AG09319 (cell line): ENCODE measurements around the gene TNP2.

Experiments
- DNase-seq: peaks from one replicate; pipeline ENCODE4 v3.0.0-alpha.2; 2010; ENCODE audit warnings: low read depth; ENCODE audit errors: extremely low read depth
- TF ChIP-seq, protein P1 (sequence below): IDR thresholded peaks from 2 replicates; pipeline ENCODE4 v1.5.1; 2011; ENCODE audit warnings: low read depth, mild to moderate bottlenecking, inconsistent platforms, low read length, moderate library complexity

The TNP2 gene

DNA sequence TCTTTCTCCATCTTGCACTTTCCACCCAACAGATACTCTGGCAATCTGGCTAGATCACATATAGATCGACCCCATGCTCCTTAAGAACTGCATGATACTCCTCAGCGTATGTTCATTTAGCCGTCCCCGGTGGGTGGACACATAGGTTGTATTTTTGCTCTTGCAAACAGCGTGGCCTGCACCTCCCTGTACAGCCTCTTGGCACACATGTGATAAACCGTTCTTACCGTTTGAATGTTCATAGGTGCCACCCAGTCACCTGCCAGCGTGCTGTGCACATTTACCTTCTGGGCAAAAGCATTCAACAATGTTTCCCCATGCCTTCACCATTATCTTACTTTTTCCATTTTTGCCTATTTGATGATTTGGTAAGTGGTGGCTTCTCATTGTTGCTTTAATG lies 6.2 kb downstream of the TNP2 start:
- DNase-seq: no peak
- TF ChIP-seq, protein P1, sequence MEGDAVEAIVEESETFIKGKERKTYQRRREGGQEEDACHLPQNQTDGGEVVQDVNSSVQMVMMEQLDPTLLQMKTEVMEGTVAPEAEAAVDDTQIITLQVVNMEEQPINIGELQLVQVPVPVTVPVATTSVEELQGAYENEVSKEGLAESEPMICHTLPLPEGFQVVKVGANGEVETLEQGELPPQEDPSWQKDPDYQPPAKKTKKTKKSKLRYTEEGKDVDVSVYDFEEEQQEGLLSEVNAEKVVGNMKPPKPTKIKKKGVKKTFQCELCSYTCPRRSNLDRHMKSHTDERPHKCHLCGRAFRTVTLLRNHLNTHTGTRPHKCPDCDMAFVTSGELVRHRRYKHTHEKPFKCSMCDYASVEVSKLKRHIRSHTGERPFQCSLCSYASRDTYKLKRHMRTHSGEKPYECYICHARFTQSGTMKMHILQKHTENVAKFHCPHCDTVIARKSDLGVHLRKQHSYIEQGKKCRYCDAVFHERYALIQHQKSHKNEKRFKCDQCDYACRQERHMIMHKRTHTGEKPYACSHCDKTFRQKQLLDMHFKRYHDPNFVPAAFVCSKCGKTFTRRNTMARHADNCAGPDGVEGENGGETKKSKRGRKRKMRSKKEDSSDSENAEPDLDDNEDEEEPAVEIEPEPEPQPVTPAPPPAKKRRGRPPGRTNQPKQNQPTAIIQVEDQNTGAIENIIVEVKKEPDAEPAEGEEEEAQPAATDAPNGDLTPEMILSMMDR: no peak

DNA sequence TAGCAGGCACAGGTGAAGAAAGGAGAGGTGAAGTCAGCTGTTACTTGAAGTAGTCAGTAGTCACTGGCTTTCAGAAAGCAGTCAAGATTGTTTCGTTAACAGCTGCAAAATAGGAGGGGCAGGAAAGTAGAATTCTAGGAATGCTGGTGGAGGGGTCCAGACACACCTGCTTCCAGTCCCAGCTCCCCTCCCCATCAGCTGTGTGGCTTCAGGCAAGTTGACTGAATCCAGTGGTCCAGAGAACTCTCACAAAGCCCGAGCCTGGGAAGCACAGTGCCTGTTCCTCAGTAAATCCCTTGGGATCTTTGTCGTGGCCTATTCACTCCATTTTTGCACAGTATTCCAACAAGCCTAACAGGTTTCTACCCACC lies 8.5 kb downstream of the TNP2 start:
- TF ChIP-seq, protein P1: no peak
- no peak for DNase-seq

DNA sequence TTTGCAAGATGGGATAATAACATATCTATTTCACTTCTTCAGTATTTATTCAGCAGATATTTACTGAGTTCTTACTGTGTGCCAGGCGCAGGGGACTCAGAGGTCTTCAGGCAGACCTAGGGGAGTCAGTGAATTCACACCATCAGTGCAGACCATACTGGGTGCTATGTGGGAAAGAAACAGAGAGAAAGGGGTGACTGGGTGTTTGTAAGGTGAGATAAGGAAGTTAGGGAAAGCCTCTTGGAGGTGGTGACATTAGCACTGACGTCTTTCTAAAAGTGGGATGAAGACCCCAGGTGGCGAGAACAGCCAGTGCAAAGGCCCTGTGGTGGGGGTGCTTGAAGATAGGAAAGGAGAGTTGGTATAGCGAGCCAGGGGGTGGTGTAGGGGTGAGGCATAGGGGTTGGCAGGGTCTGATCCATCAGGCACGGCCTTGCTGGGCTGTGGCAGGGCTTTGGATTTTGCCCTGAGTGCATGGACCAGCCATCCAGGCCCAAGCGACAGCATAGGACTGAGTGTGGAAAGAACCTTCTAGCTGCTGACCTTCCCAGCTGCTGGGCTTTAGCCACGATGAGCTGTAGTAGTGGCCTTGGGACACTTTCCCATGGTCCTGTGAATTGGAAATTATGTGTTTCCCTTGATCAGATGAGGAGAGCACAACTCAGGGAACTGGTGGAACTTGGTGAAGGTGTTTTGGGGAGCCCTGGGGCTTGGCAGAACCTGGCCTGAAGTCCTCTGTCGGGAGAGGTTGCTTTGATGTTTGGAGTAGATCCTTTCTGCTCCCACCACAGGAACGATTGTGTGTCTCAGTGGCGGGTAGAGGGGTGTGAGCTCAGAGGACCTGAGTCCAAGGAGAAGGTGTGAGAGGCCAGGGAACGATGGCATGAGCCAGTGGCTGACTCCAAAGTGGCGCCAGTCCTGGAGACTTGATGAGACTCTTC lies 9.2 kb downstream of the TNP2 start:
- TF ChIP-seq, protein P1: no peak
- DNase-seq: no peak

DNA sequence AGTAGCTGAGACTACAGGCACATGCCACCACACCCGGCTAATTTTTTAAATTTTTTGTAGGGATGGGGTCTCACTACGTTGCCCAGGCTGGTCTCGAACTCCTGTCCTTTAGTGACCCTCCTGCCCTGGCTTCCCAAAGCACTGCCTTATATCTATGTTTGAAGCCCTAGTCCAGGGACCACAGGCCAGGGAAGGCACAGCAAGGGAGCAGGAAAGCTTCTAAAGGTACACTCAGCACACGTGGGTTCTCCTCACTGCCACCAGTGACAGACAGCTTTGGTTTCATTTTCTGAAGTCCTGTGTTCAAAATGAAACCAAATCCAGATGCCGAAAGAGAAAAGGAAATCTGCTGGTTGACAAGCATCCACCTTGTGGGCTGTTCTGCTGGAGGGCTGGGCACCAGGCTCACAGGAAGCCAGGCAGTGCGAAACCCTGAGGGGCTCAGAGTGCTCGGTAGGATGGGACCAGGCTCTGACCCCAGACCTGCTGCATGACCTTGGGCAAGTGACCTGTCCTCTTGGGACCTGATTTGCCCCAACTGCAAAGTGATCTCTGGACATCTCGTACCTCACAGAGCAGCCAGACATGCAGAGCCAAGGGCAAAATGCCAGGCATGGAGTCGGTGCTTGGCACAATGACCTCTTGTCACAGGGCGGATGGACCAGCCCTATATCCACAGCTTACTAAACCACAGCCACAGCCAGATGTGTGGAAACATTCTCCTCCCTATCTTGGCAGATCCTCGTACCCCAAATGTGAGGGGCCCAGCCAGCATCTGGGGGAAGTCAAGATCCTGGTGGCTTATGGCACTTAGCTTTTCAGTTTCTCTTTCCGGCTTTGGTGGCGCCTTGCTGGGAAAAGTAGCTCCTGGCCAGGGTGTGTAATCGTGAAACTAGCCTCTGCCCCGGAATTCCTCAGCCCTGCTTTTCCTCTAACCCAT lies 10.3 kb downstream of the TNP2 start:
- TF ChIP-seq, protein P1: no peak
- DNase-seq: no peak

DNA sequence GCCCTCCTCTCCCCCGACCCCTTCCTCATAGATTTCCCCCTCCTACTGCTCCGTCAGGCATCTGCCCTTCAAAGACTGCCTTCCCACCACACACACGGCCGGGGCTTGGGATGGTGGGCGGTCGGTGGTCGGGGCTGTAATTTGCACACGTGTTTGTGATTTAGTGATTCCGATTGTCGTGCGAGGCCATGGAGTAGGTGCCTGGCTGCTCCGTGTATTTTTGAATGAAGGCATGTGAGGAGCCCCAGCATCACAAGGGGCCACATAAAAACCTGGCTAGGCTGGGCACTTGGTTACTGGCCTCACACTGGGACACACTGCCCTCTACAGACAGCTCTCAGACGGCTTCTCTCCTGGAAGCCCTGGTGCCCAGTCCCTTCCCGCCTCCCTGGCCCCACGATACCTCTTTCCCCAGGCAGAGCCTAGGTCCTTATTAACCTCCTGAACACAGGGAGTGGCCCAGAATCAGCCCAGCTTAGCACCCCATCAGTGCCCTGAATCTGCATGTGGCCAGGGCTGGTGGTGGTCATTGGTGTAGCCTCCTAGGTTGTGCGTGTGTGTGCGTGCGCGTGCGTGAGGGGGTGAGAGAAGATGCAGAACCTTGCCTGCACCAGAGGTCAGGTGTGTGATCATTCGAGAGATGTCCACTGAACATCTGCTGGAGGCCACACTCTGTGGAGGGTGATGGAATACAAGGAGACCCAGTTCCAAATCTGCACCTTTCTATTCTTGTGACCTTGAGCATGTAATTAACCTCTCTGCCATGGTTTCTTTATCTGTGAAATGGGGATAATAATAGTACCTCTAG lies 11.8 kb downstream of the TNP2 start:
- DNase-seq: peak; percentile 44
- TF ChIP-seq, protein P1: peak; percentile 83

DNA sequence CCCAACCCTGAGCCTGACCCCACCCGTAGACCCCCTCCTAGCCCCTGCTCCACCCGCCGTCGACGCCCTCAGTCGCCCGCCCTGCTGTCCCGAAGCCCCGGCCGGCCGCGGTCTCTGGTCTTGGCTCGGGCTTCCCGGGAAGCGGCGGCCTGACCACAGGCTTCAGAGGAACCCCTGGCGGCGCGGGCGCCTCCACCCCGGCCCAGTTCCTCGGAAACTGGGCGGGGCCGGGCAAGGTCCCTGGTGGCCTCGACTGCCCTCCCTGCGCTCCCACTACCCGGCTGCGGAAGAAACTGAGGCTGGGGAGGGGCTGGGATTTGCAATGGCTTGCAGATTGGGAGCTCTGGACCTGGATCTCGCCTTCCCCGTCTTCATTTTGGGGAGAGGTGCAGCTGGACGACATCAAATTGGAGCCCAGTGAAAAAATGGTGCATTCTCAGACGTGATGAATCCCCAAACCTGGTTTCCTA lies 12.4 kb downstream of the TNP2 start:
- no peak for DNase-seq
- TF ChIP-seq, protein P1: no peak
